GM19238 (cell line): Measurements from ENCODE around the gene MED14.

Experiments used
- DNase-seq: peaks from one replicate; pipeline ENCODE4 v3.0.0; 2011; ENCODE audit warnings: low spot score; ENCODE audit not compliant: insufficient read length

The MED14 gene

DNA sequence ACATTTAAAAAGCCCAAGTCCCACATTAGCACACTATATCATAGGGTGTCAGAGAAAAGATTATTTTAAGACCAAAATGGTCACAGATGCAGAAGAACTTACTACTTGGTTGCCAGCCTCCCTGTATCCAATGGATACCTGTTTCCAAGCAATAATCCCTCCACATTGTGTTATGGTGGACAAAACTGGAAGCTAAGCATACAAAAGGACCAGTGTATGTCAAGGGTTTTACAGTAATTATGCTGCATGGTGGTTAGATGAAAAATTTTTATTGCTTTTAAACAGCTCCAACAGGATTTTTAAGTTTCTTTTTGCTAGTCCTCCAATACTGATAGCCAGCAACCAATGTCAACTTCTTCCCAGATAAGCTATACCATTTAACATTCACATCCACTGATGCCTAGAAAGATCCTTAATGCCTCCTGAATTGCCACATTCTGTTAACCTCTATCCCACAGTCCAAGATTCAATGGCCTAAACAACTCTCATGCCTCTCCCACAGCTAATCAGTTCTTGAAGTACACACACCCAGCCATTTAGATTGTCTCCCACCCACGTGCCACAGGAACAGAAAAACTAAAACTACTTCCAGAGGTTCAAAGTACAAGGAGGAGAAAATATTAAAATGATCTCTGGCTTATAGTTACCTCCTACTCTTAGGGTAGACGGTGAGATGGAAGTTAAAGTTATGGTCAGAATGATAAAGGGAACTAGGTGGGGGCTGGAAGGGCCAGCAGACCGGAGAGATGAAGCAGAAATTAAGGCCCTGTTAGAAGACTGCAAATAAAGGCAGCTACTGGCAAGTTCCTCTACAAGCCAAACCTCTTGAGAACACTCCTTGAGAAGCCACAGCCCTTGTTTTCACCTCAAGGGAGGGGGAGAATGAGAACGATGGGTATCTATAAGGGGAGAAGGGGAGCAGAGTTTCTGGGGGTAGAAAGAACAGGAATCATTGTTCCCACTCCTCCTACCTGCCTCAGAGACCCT, 5.5 kb downstream of the MED14 start:
- no peak for DNase-seq

- DNase-seq: no peak
Measured at GRCh38 chrX:40727581-40728252, 7.6 kb downstream of the MED14 start.

GRCh38 chrX:40727093-40727492, 8.2 kb downstream of the MED14 start:
- DNase-seq: no peak

- no peak for DNase-seq
Measured at GRCh38 chrX:40722930-40723329, 12.4 kb downstream of the MED14 start.

DNA sequence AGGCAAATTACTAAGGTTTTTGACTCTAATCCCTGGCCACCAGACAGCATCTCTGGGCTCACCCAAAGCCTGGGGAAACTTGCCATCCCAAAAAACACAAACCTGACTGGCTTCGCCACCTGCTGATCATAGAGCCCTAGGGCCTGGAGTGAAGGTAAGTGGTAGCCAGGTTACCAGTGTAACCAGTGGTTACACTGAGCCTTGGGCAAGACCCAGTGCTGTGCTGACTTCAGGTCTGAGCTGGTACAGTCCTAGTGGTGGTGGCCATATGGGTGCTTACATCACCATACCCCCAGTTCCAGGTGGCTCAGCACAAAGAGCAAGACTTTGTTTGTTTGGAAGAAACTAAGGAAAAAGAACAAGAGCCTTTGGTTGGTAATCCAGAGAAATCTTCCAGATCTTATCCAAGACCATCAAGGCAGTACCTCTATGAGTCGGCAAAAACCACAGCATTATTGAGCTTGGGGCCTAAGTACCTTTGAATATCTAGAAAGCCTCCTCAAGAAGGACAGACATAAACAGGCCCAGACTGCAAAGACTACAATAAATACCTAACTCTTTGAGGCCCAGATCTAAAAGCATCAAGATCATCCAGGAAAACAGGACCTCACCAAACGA, 13.7 kb downstream of the MED14 start:
- DNase-seq: no peak

DNA sequence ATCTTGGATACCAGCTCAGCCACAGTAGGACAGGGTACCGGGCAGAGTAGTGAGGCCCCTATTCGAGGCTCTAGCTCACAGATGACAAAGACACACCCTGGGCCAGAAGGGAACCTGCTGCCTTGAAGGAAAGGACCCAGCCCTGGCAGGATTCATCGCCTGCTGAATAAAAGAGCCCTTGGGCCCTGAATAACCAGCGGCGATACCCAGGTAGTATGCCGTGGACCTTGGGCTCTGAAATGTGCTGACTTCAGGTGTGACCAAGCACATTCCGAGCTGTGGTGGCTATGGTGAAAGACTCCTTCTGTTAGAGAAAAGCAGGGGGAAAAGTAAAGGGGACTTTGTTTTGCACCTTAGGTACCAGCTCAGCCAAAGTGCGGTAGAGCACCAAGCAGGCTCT, 14.6 kb downstream of the MED14 start:
- DNase-seq: no peak

DNA sequence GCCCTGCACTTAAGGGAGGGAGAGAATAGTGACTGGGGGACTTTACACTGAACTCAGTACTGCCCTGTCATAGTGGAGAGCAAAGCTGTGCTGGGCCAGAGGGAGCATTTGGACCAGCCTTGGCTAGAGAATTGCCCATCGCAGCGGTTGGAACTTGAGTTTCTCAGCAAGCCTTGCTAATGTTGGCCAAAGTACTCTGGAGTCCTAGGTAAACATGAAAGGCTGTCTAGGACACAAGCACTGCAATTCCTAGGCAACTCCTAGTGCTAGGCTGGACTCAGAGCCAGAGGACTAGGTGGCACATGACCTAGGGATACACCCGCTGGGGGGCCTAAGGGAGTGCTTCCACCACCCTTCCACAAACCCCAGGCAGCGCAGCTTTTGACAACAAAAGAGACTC, 15.0 kb downstream of the MED14 start:
- DNase-seq: no peak

GRCh38 chrX:40719731-40720130, 15.6 kb downstream of the MED14 start:
- DNase-seq: no peak

DNA sequence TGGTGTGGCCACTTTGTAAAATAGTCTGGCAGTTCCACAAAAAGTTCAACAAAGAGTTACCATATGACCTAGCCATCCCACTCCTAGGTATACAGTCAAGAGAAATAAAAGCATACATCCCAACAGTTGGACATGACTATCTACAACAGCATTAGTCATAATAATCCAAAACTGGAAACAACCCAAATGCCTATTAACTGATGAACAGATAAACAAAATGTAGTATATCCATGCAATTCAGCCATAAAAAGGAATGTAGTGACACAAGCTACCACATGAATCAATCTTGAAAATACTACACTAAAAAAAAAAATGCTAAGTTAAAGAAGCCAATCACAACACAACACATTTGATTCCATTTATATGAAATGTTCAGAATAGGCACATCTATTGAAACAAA, 16.1 kb downstream of the MED14 start:
- no peak for DNase-seq

GRCh38 chrX:40709395-40709794, 25.9 kb downstream of the MED14 start:
- DNase-seq: no peak

GRCh38 chrX:40705658-40706312, 29.6 kb downstream of the MED14 start:
- DNase-seq: no peak

DNA sequence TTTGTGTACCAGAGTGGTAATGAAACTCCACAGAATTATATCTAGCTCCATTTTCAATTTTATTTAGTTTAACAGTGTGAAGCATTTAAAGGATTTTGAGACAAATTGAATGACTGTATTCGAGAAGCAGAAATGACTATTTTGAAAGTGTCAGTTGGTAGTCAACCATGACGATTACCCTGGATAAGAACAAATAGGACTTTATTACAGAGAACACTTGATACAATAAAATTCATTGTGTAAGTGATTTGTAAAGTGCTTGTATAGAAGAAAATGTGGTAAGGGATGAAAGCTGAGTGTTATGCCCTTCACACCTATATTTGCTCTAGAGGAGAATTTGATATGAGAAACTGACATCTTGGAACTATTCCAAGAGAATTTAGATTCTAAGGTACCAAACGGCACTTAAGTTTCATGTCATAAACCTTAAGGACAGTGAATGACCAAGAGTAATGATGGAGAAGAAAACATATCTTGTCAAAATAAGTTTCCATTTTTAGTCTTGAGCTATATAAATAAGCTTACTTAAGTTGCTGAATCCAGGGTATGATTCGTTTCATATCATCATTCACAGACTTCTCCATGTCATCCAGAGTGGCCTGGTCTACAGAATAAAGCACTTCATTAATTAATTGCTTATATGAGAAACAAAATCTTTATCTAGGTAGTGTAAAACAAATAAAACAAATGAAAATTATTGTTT, 34.6 kb downstream of the MED14 start:
- no peak for DNase-seq

GRCh38 chrX:40698851-40699250, 36.5 kb downstream of the MED14 start:
- DNase-seq: no peak

- no peak for DNase-seq
Measured at GRCh38 chrX:40694802-40695201, 40.5 kb downstream of the MED14 start.

GRCh38 chrX:40688929-40689328, 46.4 kb downstream of the MED14 start:
- no peak for DNase-seq

DNA sequence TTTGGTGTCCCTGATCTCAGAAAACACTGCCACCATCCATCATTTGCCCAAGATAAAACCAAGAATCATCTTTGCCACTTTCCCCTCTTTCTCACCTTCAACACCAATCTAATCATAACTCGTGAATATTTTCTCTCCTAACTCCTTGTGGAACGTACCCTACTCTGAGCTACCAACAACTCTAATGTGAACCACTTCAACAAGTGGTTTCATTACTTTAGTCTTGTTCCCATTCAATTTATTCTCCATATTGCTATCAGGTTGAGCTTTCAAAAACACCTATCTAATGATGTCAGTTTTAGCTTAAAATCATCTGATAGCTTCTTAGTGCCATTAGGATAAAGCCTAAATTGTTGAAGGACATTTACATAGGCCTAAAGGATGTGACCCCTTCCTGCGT, 48.2 kb downstream of the MED14 start:
- no peak for DNase-seq

DNA sequence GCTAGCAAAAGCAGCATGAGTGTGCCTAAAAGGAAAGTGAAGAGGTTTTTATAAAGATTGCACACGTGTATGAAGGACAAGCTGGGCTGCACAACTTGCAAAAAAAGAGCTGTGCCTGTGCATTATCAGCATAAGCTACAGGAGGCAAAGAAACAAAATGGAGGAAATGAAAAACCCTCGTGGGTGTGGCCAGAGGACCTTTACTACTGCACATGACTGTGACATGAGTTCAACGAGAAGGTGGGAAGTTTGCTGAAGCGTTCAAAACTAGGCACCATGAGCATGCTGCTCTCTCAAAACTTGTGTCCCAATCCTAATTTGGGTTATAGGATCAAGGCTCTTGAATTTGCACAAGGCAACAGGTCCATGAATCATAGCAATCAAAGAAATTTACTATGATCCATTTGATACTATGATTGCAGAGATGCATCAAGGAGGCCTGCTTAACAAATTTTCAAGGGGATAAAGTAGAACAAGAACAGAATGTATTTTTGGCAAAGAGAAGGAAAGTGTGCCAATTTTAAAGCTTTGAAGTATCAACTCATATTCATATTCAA, 49.9 kb downstream of the MED14 start:
- DNase-seq: no peak

DNA sequence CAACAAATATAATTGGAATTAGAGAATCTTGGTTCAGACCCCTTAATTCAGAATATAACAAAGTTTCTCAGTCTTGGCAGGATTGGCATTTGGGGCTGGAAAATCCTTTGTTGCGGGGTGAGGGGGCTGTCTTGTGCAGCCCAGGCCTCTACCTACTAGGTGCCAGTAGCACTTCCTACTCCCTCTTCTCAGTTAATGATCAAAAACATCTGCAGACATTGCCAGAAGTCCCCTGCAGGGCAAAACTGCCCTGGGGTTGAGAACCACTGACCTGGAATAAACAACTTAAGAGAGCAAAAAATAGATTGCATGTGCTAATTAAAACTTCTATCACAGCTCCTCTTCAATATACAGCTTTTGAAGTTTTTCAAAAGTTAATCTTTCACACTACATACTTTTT, 51.2 kb downstream of the MED14 start:
- DNase-seq: no peak

GRCh38 chrX:40683245-40683644, 52.1 kb downstream of the MED14 start:
- no peak for DNase-seq

GRCh38 chrX:40671126-40671525, 64.2 kb downstream of the MED14 start:
- DNase-seq: no peak
